Esophagus muscularis mucosa (tissue), 3 donors: ENCODE measurements around the gene PLXDC1.

Experiments used
- EP300 ChIP-seq: sonication (generic); formaldehyde crosslinking; IDR thresholded peaks from one replicate; pipeline ENCODE4 v1.6.1; 2017; ENCODE audit warnings: antibody characterized with exemption
- TF ChIP-seq, protein P1 (sequence below), 3 experiments: fragments of 200-600 bp in 2 of 3; fragments of 450-650 bp in 1 of 3; sonication (generic) in 2 of 3; IDR thresholded peaks; one replicate each; pipeline ENCODE4 v1.5.1; 2017 to 2019; ENCODE audit warnings: antibody characterized with exemption in 3 of 3, mild to moderate bottlenecking in 2 of 3, moderate library complexity in 1 of 3

DNA sequence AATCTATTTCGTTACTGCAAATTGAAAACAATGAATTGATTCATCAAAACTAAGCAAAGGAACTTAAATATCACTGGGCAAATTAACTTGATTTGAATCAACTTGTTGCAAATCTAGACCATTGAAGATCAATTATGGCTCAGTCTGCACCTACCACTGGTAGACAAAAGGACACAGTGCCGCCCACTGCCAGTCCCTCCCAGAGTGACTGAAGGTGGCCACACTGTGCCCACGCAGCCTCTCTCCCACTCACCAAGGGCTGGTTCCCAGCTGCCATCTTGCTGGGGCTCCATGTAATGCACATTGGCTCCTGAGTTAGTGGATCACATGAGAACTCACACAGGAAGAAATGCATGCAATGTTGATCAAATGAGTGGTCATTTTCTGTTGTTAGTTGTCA is 78.1 kb downstream of the PLXDC1 start:
- TF ChIP-seq, protein P1, sequence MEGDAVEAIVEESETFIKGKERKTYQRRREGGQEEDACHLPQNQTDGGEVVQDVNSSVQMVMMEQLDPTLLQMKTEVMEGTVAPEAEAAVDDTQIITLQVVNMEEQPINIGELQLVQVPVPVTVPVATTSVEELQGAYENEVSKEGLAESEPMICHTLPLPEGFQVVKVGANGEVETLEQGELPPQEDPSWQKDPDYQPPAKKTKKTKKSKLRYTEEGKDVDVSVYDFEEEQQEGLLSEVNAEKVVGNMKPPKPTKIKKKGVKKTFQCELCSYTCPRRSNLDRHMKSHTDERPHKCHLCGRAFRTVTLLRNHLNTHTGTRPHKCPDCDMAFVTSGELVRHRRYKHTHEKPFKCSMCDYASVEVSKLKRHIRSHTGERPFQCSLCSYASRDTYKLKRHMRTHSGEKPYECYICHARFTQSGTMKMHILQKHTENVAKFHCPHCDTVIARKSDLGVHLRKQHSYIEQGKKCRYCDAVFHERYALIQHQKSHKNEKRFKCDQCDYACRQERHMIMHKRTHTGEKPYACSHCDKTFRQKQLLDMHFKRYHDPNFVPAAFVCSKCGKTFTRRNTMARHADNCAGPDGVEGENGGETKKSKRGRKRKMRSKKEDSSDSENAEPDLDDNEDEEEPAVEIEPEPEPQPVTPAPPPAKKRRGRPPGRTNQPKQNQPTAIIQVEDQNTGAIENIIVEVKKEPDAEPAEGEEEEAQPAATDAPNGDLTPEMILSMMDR (IDR thresholded peaks at IDR 0.05): no peak
- TF ChIP-seq EP300: no peak
